ENCODE measurements around the gene FBRSL1. TPM values are rescaled to one million over a fixed set of nuclear protein-coding genes. Genes with fewer than 3 reads are reported as not detected.

Gene FBRSL1
- total RNA-seq, 1 donor from 2014 or later: 108 TPM

DNA sequence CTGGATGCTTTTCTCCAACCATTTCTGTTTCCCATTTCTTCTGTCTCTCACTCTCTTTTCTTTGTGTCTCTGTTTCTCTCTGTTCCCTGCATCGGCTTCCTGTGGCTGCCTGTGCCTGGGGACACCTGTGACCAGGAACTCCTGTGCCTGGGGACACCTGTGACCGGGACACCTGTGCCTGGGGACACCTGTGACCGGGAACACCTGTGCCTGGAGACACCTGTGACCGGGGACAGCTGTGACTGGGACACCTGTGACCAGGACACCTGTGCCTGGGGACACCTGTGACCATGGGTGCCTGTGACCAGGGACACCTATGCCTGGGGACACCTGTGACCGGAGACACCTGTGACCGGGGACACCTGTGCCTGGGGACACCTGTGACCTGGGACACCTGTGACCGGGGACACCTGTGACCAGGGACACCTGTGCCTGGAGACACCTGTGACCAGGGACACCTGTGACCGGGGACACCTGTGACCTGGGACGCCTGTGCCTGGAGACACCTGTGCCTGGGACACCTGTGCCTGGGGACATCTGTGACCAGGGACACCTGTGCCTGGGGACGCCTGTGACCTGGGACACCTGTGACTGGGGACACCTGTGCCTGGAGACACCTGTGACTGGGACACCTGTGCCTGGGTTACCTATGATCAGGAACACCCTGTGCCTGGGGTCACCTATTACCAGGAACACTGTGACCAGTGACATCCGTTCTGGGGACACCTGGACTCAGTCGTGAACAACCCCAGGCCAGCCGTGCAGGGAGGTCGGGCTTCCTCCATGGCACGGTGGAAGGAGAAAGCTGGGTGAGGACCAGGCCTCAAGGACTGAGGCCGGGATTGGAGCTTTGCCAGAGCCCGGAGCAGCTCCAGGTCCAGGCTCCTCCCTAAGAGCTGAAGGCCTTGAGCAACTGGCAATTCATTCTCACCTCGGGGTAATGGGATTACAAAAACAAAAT lies 23.4 kb upstream of the FBRSL1 start:
- DNase-seq (ENCODE audit: extremely low spot score, unreplicated experiment): no peak
- no peak overlapping the region for H3K4me3 Mint-ChIP-seq
- no peak overlapping the region for H3K27ac Mint-ChIP-seq
- TF ChIP-seq, protein P1, sequence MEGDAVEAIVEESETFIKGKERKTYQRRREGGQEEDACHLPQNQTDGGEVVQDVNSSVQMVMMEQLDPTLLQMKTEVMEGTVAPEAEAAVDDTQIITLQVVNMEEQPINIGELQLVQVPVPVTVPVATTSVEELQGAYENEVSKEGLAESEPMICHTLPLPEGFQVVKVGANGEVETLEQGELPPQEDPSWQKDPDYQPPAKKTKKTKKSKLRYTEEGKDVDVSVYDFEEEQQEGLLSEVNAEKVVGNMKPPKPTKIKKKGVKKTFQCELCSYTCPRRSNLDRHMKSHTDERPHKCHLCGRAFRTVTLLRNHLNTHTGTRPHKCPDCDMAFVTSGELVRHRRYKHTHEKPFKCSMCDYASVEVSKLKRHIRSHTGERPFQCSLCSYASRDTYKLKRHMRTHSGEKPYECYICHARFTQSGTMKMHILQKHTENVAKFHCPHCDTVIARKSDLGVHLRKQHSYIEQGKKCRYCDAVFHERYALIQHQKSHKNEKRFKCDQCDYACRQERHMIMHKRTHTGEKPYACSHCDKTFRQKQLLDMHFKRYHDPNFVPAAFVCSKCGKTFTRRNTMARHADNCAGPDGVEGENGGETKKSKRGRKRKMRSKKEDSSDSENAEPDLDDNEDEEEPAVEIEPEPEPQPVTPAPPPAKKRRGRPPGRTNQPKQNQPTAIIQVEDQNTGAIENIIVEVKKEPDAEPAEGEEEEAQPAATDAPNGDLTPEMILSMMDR (conservative IDR thresholded peaks at IDR 0.05): no peak
- no peaks in the 10 kb centered on the region for H3K36me3 Mint-ChIP-seq
- H3K9me3 Mint-ChIP-seq: no peaks in the 10 kb centered on the region
- H3K4me1 Mint-ChIP-seq (ENCODE audit: unreplicated experiment): peaks cover 14% of the 10 kb centered on the region
- H3K27me3 Mint-ChIP-seq: peaks cover 26% of the 10 kb centered on the region

DNA sequence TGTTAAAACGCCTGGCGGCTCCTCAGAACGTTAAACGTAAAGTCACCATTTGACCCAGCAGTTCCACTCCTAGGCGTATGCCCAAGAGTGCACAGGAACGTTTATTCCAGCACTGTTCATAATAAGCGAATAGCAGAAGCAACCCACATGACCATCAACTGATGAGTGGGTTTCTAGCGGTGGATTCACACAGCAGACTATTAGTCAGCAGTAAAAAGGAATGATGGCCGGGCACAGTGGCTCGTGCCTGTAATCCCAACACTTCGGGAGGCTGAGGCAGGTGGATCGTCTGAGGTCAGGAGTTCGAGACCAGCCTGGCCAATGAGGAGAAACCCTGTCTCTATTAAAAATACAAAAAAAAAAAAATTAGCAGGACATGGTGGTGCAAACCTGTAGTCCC lies 22.4 kb upstream of the FBRSL1 start:
- Mint-ChIP-seq H3K9me3 (no peaks in the 10 kb centered on the region), H3K36me3 (no peaks in the 10 kb centered on the region), H3K27me3 (peaks cover 31% of the 10 kb centered on the region), H3K27ac (no peak overlapping the region), H3K4me3 (no peak overlapping the region), H3K4me1 (ENCODE audit: unreplicated experiment) (peaks cover 14% of the 10 kb centered on the region)
- TF ChIP-seq, protein P1 (conservative IDR thresholded peaks at IDR 0.05): no peak
- DNase-seq (ENCODE audit: extremely low spot score, unreplicated experiment): no peak

DNA sequence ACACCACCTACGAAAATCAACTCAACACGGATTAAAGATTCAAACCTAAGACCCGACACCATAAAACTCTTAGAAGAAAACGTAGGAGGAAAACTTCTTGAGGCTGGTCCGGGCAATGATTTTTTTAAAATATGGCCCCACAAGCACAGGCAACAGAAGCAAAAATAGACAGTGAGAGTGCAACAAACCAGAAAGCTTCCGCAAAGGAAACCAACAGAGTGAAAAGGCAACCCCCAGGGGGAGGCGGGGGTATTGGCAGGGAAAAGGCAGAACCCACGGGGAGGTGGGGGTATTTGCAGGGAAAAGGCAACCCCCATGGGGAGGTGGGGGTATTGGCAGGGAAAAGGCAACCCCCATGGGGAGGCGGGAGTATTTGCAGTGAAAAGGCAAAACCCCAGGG lies 20.5 kb upstream of the FBRSL1 start:
- Mint-ChIP-seq H3K4me3 (no peak overlapping the region), H3K36me3 (no peaks in the 10 kb centered on the region), H3K27ac (no peak overlapping the region), H3K4me1 (ENCODE audit: unreplicated experiment) (peaks cover 14% of the 10 kb centered on the region), H3K27me3 (peaks cover 31% of the 10 kb centered on the region), H3K9me3 (no peaks in the 10 kb centered on the region)
- TF ChIP-seq, protein P1 (conservative IDR thresholded peaks at IDR 0.05): no peak
- no peak for DNase-seq (ENCODE audit: extremely low spot score, unreplicated experiment)

DNA sequence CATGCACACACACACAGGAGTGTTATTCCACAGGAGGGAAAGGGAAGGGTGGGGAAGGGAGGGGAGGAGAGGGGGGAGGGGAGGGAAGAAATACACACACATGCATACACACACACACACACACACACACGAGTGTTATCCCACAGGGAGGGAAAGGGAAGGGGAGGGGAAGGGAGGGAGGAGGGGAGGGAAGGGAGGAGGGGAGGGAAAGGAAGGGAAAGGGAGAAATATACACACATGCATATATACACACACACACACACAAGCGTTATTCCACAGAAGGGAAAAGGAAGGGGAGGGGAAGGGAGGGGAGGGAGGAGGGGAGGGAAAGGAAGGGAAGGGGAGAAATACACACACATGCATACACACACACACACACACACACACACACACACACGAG lies 19.6 kb upstream of the FBRSL1 start:
- peaks cover 31% of the 10 kb centered on the region for H3K27me3 Mint-ChIP-seq
- H3K4me1 Mint-ChIP-seq (ENCODE audit: unreplicated experiment): peaks cover 14% of the 10 kb centered on the region
- no peaks in the 10 kb centered on the region for H3K9me3 Mint-ChIP-seq
- no peak overlapping the region for H3K27ac Mint-ChIP-seq
- DNase-seq (ENCODE audit: extremely low spot score, unreplicated experiment): no peak
- no peak overlapping the region for H3K4me3 Mint-ChIP-seq
- H3K36me3 Mint-ChIP-seq: no peaks in the 10 kb centered on the region
- TF ChIP-seq, protein P1 (conservative IDR thresholded peaks at IDR 0.05): no peak

DNA sequence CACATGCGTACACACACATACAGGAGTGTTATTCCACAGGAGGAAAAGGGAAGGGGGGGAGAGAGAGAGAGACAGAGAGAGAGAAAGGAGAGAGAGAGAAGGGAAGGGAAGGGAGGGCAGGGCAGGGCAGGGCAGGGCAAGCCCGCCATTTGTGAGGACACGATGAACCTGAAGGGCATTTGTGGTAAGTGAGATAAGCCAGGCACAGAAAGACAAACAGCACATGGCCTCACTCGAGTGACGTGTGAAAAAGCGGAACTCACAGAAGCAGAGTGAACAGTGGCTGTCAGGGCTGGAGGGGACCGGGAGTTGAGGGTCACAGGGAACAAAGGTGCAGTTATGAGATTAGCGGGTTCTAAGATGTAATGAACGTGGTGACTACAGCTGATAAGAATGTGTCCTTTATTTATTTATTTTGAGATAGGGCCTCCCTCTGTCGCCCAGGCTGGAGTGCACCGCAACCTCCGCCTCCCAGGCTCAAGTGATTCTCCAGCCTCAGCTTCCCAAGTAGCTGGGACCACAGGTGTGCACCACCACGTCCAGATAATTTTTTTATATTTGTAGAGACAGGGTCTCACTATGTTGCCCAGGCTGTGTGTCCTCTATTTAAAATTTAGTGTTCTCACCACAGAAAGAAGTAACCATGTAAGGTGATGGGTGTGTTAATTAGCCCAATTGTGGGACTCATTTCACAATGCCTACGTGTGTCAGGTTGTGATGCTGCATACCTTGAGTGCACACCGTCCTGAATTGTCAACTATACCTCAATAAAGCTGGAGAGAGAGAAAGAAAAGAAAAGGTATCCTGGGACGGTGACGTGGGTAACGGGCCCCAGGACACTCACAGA lies 18.7 kb upstream of the FBRSL1 start:
- no peak for DNase-seq (ENCODE audit: extremely low spot score, unreplicated experiment)
- H3K9me3 Mint-ChIP-seq: no peaks in the 10 kb centered on the region
- peaks cover 10% of the 10 kb centered on the region for H3K4me1 Mint-ChIP-seq (ENCODE audit: unreplicated experiment)
- no peaks in the 10 kb centered on the region for H3K36me3 Mint-ChIP-seq
- no peak overlapping the region for H3K4me3 Mint-ChIP-seq
- TF ChIP-seq, protein P1 (conservative IDR thresholded peaks at IDR 0.05): no peak
- H3K27ac Mint-ChIP-seq: peak overlapping the region; percentile 85
- peaks cover 33% of the 10 kb centered on the region for H3K27me3 Mint-ChIP-seq
